Endothelial cell of umbilical vein (primary cell): ENCODE results near the gene AMH. TPM values are rescaled to one million over a fixed set of nuclear protein-coding genes. Genes with fewer than 3 reads are reported as not detected.

Experiments
- BruUV-seq: library from RNA; stranded (reverse); fragments of 400-500 nt; replicated peaks from 2 replicates; lab custom pipeline; 2021; lab: Mats Ljungman, UMichigan
- CTCF ChIA-PET: fragments of 300-600, 350-600 bp; sonication (Branson Sonifier 250); formaldehyde crosslinking; loops from one replicate; lab custom pipeline; 2021; ENCODE audit warnings: antibody characterized with exemption, inconsistent platforms; lab: Charles Lee
- POLR2A ChIA-PET: fragments of 300-600, 350-600 bp; sonication (Branson Sonifier 250); formaldehyde crosslinking; loops from one replicate; lab custom pipeline; 2021; ENCODE audit warnings: antibody characterized with exemption, inconsistent platforms; lab: Charles Lee
- DNase-seq: peaks from one replicate; pipeline ENCODE4 v3.0.0-alpha.2; 2011; ENCODE audit warnings: low read depth, low spot score
- FAIRE-seq: peaks from 2 replicates; lab custom pipeline; 2011; peaks lifted over from hg19 to GRCh38; lab: Jason Lieb, UNC
- H2AFZ ChIP-seq: 2 replicates; pipeline ENCODE4 v1.6.0; 2012; ENCODE audit warnings: low read depth, low read length, control low read depth, inconsistent platforms
- H3K27ac ChIP-seq: 2 replicates; pipeline ENCODE4 v1.5.1; 2011; ENCODE audit warnings: low read depth, mild to moderate bottlenecking, control low read depth, low read length, moderate library complexity; ENCODE audit not compliant: insufficient read depth
- H3K27me3 ChIP-seq, 2 experiments: 2 replicates each; pipeline versions ENCODE4 v1.6.0 to v1.6.1; 2011; ENCODE audit warnings: low read length in 2 of 2, mixed read lengths in 1 of 2; ENCODE audit not compliant: control insufficient read depth in 2 of 2, insufficient read depth in 2 of 2
- H3K36me3 ChIP-seq, 2 experiments: 2 replicates in 1 of 2; 3 replicates in 1 of 2; pipeline ENCODE4 v1.5.1; 2011; ENCODE audit warnings: low read length in 2 of 2, mild to moderate bottlenecking in 1 of 2, moderate library complexity in 1 of 2; ENCODE audit not compliant: control insufficient read depth in 2 of 2, insufficient read depth in 2 of 2; ENCODE audit errors: extremely low read depth in 1 of 2
- H3K4me1 ChIP-seq: 3 replicates; pipeline ENCODE4 v1.5.1; 2011; ENCODE audit warnings: mild to moderate bottlenecking, low read length; ENCODE audit not compliant: control insufficient read depth, insufficient read depth; ENCODE audit errors: extremely low read depth
- H3K4me2 ChIP-seq: 2 replicates; pipeline ENCODE4 v1.6.1; 2011; ENCODE audit warnings: low read length, control low read depth, mixed read lengths; ENCODE audit not compliant: insufficient read depth
- H3K4me3 ChIP-seq, 3 experiments: fragments of 200-600 bp in 1 of 3; sonication (generic), shearing (Covaris generic) in 1 of 3; replicated peaks in 1 of 3; 2 replicates each; pipeline ENCODE4 v1.5.1; 2011 to 2016; ENCODE audit warnings: control low read depth in 3 of 3, low read length in 3 of 3, mild to moderate bottlenecking in 2 of 3, inconsistent platforms in 1 of 3, low read depth in 1 of 3, moderate library complexity in 1 of 3; ENCODE audit not compliant: insufficient read depth in 1 of 3
- H3K79me2 ChIP-seq: 2 replicates; pipeline ENCODE4 v1.6.0; 2012; ENCODE audit warnings: low read length, inconsistent platforms; ENCODE audit not compliant: control insufficient read depth, insufficient read depth
- H3K9ac ChIP-seq: replicated peaks from 2 replicates; pipeline ENCODE3; 2011; ENCODE audit warnings: low read length, control low read depth; ENCODE audit not compliant: insufficient read depth; ENCODE audit errors: extremely low read depth
- H3K9me1 ChIP-seq: replicated peaks from 3 replicates; pipeline ENCODE4 v1.6.0; 2011; ENCODE audit warnings: mild to moderate bottlenecking, low read length; ENCODE audit not compliant: control insufficient read depth, insufficient read depth; ENCODE audit errors: extremely low read depth
- H3K9me3 ChIP-seq: replicated peaks from 2 replicates; pipeline ENCODE4 v1.5.1; 2012; ENCODE audit warnings: low read length, inconsistent platforms; ENCODE audit not compliant: control insufficient read depth, insufficient read depth
- H4K20me1 ChIP-seq: replicated peaks from 2 replicates; pipeline ENCODE3; 2011; ENCODE audit warnings: mild to moderate bottlenecking, low read length; ENCODE audit not compliant: control insufficient read depth, insufficient read depth; ENCODE audit errors: extremely low read depth
- EZH2 ChIP-seq: IDR thresholded peaks from 2 replicates; pipeline ENCODE4 v1.6.1; 2012; ENCODE audit warnings: borderline replicate concordance, low read depth, mild to moderate bottlenecking, moderate library complexity, low read length, inconsistent platforms; ENCODE audit not compliant: severe bottlenecking
- JUN ChIP-seq: IDR thresholded peaks from 2 replicates; pipeline ENCODE4 v1.6.1; 2011; ENCODE audit warnings: borderline replicate concordance, low read depth; ENCODE audit not compliant: insufficient read length, insufficient read depth
- MAX ChIP-seq: IDR thresholded peaks from 2 replicates; pipeline ENCODE4 v1.6.1; 2011; ENCODE audit not compliant: insufficient read depth, insufficient read length
- MYC ChIP-seq: IDR thresholded peaks from one replicate; pipeline ENCODE4 v1.6.1; 2011; ENCODE audit warnings: mild to moderate bottlenecking, low read depth, low read length
- dilution Hi-C: fragments of 300-500 bp; cut with MboI; formaldehyde crosslinking; loops from one replicate; pipeline ENCODE4 v1.15.0; 2019; ENCODE audit warnings: low sequenced_read_pairs; ENCODE audit not compliant: extremely low pct_ligation_motif_present
- intact Hi-C: fragments of 100-400 bp; cut with micrococcal nuclease; formaldehyde crosslinking; loops from one replicate; pipeline ENCODE4 v1.10.0; 2022
- polyA plus RNA-seq, 4 experiments: library from polyadenylated mRNA; depleted of rRNA in 3 of 4; stranded (reverse) in 3 of 4; unstranded in 1 of 4; fragments of >200 nt; gene quantifications; 2 replicates each; pipeline versions ENCODE4 v1.2.1 to v1.2.3, GENCODE V29; 2011 to 2012; ENCODE audit warnings: missing spikeins in 1 of 4
- total RNA-seq: library from RNA; stranded (reverse); gene quantifications from 2 replicates; pipeline ENCODE4 v1.2.3, GENCODE V29; 2021

The AMH gene
- total and polyA plus RNA-seq, 2 donors (not counting 3 experiments of a cell fraction or from before 2014, with no cell fraction given), result 3.3 to 9.6 TPM

- Histone ChIP-seq H3K27ac (no peak overlapping the region), H3K4me2 (no peak overlapping the region), H3K27me3 (peaks cover 22 to 40% of the 10 kb centered on the region in 2 experiments), H3K9me1 (no peaks in the 10 kb centered on the region), H2AFZ (no peak overlapping the region), H3K36me3 (peaks cover 9 to 17% of the 10 kb centered on the region in 2 experiments), H3K79me2 (no peaks in the 10 kb centered on the region), H4K20me1 (no peaks in the 10 kb centered on the region), H3K9me3 (no peaks in the 10 kb centered on the region), H3K4me1 (peaks cover 16% of the 10 kb centered on the region), H3K4me3 (no peak overlapping the region), H3K9ac (no peak overlapping the region)
- peak; percentile 84 for TF ChIP-seq EZH2
- TF ChIP-seq MAX, result no peak
- TF ChIP-seq MYC, result no peak
- TF ChIP-seq JUN, result no peak
- DNase-seq (no peak), FAIRE-seq (no peak)
- dilution Hi-C loops (no loop called here), intact Hi-C loops (no loop called here)
- POLR2A ChIA-PET, result no interaction called here
- CTCF ChIA-PET, result interaction anchor here (1.1 to 2.8 kb wide), 4 partner anchors 9 to 95 kb away, joined by 4 to 15 read pairs (median 6); no protein-coding TSS in a partner anchor
- no TSS peak for BruUV-seq
Measured at GRCh38 chr19:2251106-2252054, 2.3 kb downstream of the AMH start.
